Panc1 (cell line): ENCODE data around the gene PSMA8. TPM values are rescaled to one million over a fixed set of nuclear protein-coding genes. Genes with fewer than 3 reads are reported as not detected.
"Not testable (repeated sequence)": the region's sequence is repeated elsewhere in the genome, so short reads cannot be mapped to it uniquely, and the experiment has no call there.

Experiments
- ATAC-seq: fragments of 200-7000 bp; cut with Tn5 transposase; 2 replicates; pipeline ENCODE4 v1.9.1; 2020; ENCODE audit warnings: mild to moderate bottlenecking, moderate library complexity
- BruUV-seq: library from RNA; stranded (reverse); fragments of 400-500 nt; replicated peaks from 2 replicates; lab custom pipeline; 2021; lab: Mats Ljungman, UMichigan
- CTCF ChIA-PET: fragments of 300-600 bp; sonication (Branson Sonifier 250); formaldehyde crosslinking; loops from one replicate; lab custom pipeline; 2022; ENCODE audit warnings: antibody characterized with exemption; lab: Charles Lee
- POLR2A ChIA-PET: fragments of 300-600 bp; sonication (Branson Sonifier 250); formaldehyde crosslinking; loops from one replicate; lab custom pipeline; 2022; ENCODE audit warnings: antibody characterized with exemption; lab: Charles Lee
- DNase-seq: peaks from one replicate; pipeline ENCODE4 v3.0.0-alpha.2; 2010; ENCODE audit warnings: low read depth, low spot score
- H3K27ac ChIP-seq: 2 replicates; pipeline ENCODE4 v1.5.1; 2011; ENCODE audit warnings: mild to moderate bottlenecking, low read length, inconsistent platforms
- H3K27me3 ChIP-seq: fragments of 200-500 bp; sonication (Bioruptor generic); 2 replicates; pipeline ENCODE4 v1.6.0; 2014; ENCODE audit warnings: low read length, inconsistent platforms; ENCODE audit not compliant: control insufficient read depth, insufficient read depth
- H3K36me3 ChIP-seq: fragments of 200-500 bp; sonication (Bioruptor generic); 2 replicates; pipeline ENCODE4 v1.5.1; 2014; ENCODE audit warnings: inconsistent platforms, mild to moderate bottlenecking, low read length, moderate library complexity; ENCODE audit not compliant: control insufficient read depth, insufficient read depth
- H3K4me1 ChIP-seq: 2 replicates; pipeline ENCODE4 v1.5.1; 2011; ENCODE audit warnings: inconsistent platforms, mild to moderate bottlenecking, low read length, moderate library complexity; ENCODE audit not compliant: control insufficient read depth, insufficient read depth
- H3K4me3 ChIP-seq, 2 experiments: 2 replicates each; pipeline ENCODE4 v1.5.1; 2011 to 2012; ENCODE audit warnings: low read depth in 2 of 2, low read length in 2 of 2, mild to moderate bottlenecking in 2 of 2, inconsistent platforms in 1 of 2, moderate library complexity in 1 of 2
- H3K9me3 ChIP-seq: fragments of 200-500 bp; sonication (Bioruptor generic); 2 replicates; pipeline ENCODE4 v1.5.1; 2014; ENCODE audit warnings: low read depth, mild to moderate bottlenecking, inconsistent platforms, low read length, moderate library complexity; ENCODE audit not compliant: control insufficient read depth, insufficient read depth
- CTCF ChIP-seq: fragments of 450-650 bp; IDR thresholded peaks from 2 replicates; pipeline ENCODE4 v1.5.1; 2017; ENCODE audit warnings: mild to moderate bottlenecking
- POLR2AphosphoS5 ChIP-seq: IDR thresholded peaks from 2 replicates; pipeline ENCODE4 v1.6.1; 2012; ENCODE audit warnings: mild to moderate bottlenecking, low read depth, low read length, moderate library complexity
- REST ChIP-seq, 2 experiments: IDR thresholded peaks; 2 replicates each; pipeline ENCODE4 v1.6.1; 2011 to 2012; ENCODE audit warnings: low read depth in 2 of 2, control low read depth in 1 of 2, low read length in 1 of 2, mild to moderate bottlenecking in 1 of 2, moderate library complexity in 1 of 2; ENCODE audit not compliant: insufficient read depth in 1 of 2
- SIN3A ChIP-seq: IDR thresholded peaks from 2 replicates; pipeline ENCODE4 v1.6.1; 2012; ENCODE audit warnings: low read depth, mild to moderate bottlenecking, low read length, moderate library complexity, borderline replicate concordance; ENCODE audit not compliant: insufficient read depth
- TCF7L2 ChIP-seq: IDR thresholded peaks from 2 replicates; pipeline ENCODE4 v1.6.1; 2011; ENCODE audit warnings: mild to moderate bottlenecking, low read depth, low read length, inconsistent platforms
- in situ Hi-C: cut with HindIII; loops from 2 replicates; pipeline ENCODE4 v1.10.0; 2016; ENCODE audit warnings: low sequenced_read_pairs, low pct_unique_long_range_greater_than_20kb
- intact Hi-C: fragments of 100-400 bp; cut with micrococcal nuclease; formaldehyde crosslinking; loops from one replicate; pipeline ENCODE4 v1.10.0; 2022; ENCODE audit not compliant: unreplicated experiment
- total RNA-seq: library from RNA; stranded (reverse); gene quantifications from one replicate; pipeline ENCODE4 v1.2.1, GENCODE V29; 2021; ENCODE audit not compliant: unreplicated experiment

The PSMA8 gene
- total RNA-seq, 1 experiment from 2014 or later: not detected

GRCh38 chr18:26127786-26128185, 5.9 kb upstream of the PSMA8 start:
- ATAC-seq (no peak), DNase-seq (no peak)
- Histone ChIP-seq H3K36me3 (no peaks in the 10 kb centered on the region), H3K4me1 (no peaks in the 10 kb centered on the region), H3K27ac (no peak overlapping the region), H3K27me3 (peaks cover 2% of the 10 kb centered on the region; the same call in 1 of the 2 replicates), H3K4me3 (no peak overlapping the region), H3K9me3 (no peaks in the 10 kb centered on the region)
- no TSS peak for BruUV-seq
- intact Hi-C loops (loop anchor here (1.0 kb wide), 1 partner anchor 33 kb away; no protein-coding TSS in a partner anchor), in situ Hi-C loops (no loop called here)
- TF ChIP-seq REST (IDR thresholded peaks at IDR 0.05; ENCODE audit: insufficient read depth in 1 of 2, low read depth in 2 of 2, low read length in 1 of 2): no peak
- no peak for TF ChIP-seq TCF7L2
- no peak for TF ChIP-seq CTCF
- no peak for TF ChIP-seq POLR2AphosphoS5
- no peak for TF ChIP-seq SIN3A
- POLR2A ChIA-PET: no interaction called here
- CTCF ChIA-PET: no interaction called here

- H3K27me3 ChIP-seq, H3K4me1 ChIP-seq, DNase-seq, H3K36me3 ChIP-seq, POLR2A ChIA-PET, H3K9me3 ChIP-seq, in situ Hi-C loops, H3K27ac ChIP-seq, BruUV-seq, CTCF ChIA-PET, H3K4me3 ChIP-seq, ATAC-seq: not testable (repeated sequence)
- intact Hi-C loops: loop anchor here (1.0 kb wide), 1 partner anchor 34 kb away; no protein-coding TSS in a partner anchor
Measured at GRCh38 chr18:26128192-26128591, 5.5 kb upstream of the PSMA8 start.

- Histone ChIP-seq H3K4me3 (no peak overlapping the region), H3K9me3 (no peaks in the 10 kb centered on the region), H3K27me3 (no peaks in the 10 kb centered on the region; the same call in 1 of the 2 replicates), H3K36me3 (no peaks in the 10 kb centered on the region), H3K4me1 (no peaks in the 10 kb centered on the region), H3K27ac (no peak overlapping the region)
- no TSS peak for BruUV-seq
- CTCF ChIA-PET: no interaction called here
- ATAC-seq (no peak), DNase-seq (no peak)
- intact Hi-C loops (no loop called here), in situ Hi-C loops (no loop called here)
- TF ChIP-seq POLR2AphosphoS5 (no peak), TCF7L2 (no peak), REST (IDR thresholded peaks at IDR 0.05; ENCODE audit: insufficient read depth in 1 of 2, low read depth in 2 of 2, low read length in 1 of 2) (no peak), SIN3A (no peak), CTCF (no peak)
- POLR2A ChIA-PET: no interaction called here
Measured at GRCh38 chr18:26134107-26134506, 438 bp downstream of the PSMA8 start.
